ENCODE measurements around the gene RABL3.

RABL3 gene

DNA sequence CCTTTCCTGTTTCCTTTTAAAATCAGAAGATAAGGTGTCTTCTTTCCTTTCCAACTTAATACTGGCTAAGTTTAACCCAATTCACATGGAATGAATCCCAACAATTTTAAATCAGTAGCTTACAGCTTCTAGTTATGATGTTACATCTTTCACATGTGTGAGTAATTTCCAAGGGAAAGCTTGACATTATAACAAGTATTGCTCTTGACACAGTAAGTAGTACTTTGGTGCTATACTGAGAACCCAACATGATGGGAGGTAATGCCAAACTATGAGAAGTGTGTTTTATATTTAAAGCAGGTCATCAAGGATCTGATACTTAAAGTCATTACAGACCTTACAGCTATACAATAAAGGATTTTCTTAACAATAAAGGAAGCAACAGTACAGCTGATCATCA is 29.1 kb downstream of the RABL3 start:
- Histone ChIP-seq H2BK120ac (ENCODE audit: low read depth, low read length) (no peak overlapping the region), H3K27me3 (ENCODE audit: control insufficient read depth in 1 of 2, insufficient read depth in 1 of 2, low read length in 2 of 2) (no peaks in the 10 kb centered on the region), H2BK12ac (ENCODE audit: low read length in 2 of 2) (no peak overlapping the region), H3K4me2 (ENCODE audit: low read length, poor library complexity, severe bottlenecking) (no peak overlapping the region), H3K14ac (ENCODE audit: low read length in 2 of 2) (no peak overlapping the region), H2BK5ac (ENCODE audit: low read depth, low read length, poor library complexity, severe bottlenecking) (no peak overlapping the region), H3K36me3 (ENCODE audit: control insufficient read depth in 1 of 2, insufficient read depth in 2 of 2, low read depth in 1 of 2, low read length in 2 of 2) (peaks cover 0 to 18% of the 10 kb centered on the region in 2 experiments), H3K4me3 (ENCODE audit: insufficient read depth in 1 of 2, low read depth in 1 of 2, low read length in 2 of 2) (no peak overlapping the region), H3K9ac (ENCODE audit: low read length) (no peak overlapping the region), H2AK5ac (ENCODE audit: low read length, severe bottlenecking) (no peak overlapping the region), H3K4me1 (ENCODE audit: control insufficient read depth, insufficient read depth, low read depth, low read length) (no peaks in the 10 kb centered on the region), H2BK15ac (ENCODE audit: low read depth, poor library complexity, severe bottlenecking) (no peak overlapping the region), H3K9me3 (ENCODE audit: control insufficient read depth, low read length) (no peaks in the 10 kb centered on the region), H3K27ac (ENCODE audit: low read length, poor library complexity, severe bottlenecking) (no peak overlapping the region), H4K91ac (ENCODE audit: low read length) (no peak overlapping the region), H3K23ac (ENCODE audit: low read length in 2 of 2) (no peak overlapping the region), H3K18ac (ENCODE audit: low read depth in 1 of 2, low read length in 2 of 2) (no peak overlapping the region), H3K4ac (ENCODE audit: low read depth in 1 of 2, low read length in 2 of 2) (no peak overlapping the region), H2AFZ (ENCODE audit: low read depth, low read length) (no peak overlapping the region), H3K79me1 (replicated peaks; ENCODE audit: low read length, poor library complexity, severe bottlenecking) (peaks cover 10% of the 10 kb centered on the region), H4K8ac (ENCODE audit: low read length) (no peak overlapping the region)
- DNase-seq, result no peak

DNA sequence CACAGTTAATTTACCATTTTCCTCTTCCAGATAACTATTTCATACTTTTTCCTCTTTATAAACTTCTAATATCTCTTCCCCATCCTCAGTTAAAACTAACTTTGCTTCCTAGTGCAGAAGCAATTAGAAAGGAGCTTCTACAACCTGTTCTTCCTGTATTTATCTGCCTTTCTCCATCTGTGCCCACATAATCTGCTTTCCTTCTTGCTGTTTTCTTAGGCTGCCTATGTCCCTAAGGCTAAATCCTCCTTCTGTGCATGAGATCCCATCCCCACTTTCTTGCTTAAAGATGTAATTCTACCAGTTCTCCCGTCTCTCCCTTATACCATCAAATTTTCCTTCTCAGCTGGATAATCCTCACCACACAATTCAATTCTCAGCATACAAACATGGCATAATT is 31.9 kb downstream of the RABL3 start:
- no peaks in the 10 kb centered on the region for H3K27me3 ChIP-seq (ENCODE audit: control insufficient read depth in 1 of 2, insufficient read depth in 1 of 2, low read length in 2 of 2)
- H4K8ac ChIP-seq (ENCODE audit: low read length), result no peak overlapping the region
- no peak overlapping the region for H2AFZ ChIP-seq (ENCODE audit: low read depth, low read length)
- no peak overlapping the region for H3K23ac ChIP-seq (ENCODE audit: low read length in 2 of 2)
- no peak overlapping the region for H2AK5ac ChIP-seq (ENCODE audit: low read length, severe bottlenecking)
- no peak overlapping the region for H2BK12ac ChIP-seq (ENCODE audit: low read length in 2 of 2)
- no peak overlapping the region for H4K91ac ChIP-seq (ENCODE audit: low read length)
- H2BK5ac ChIP-seq (ENCODE audit: low read depth, low read length, poor library complexity, severe bottlenecking), result no peak overlapping the region
- H3K4ac ChIP-seq (ENCODE audit: low read depth in 1 of 2, low read length in 2 of 2), result no peak overlapping the region
- H2BK120ac ChIP-seq (ENCODE audit: low read depth, low read length), result no peak overlapping the region
- no peaks in the 10 kb centered on the region for H3K4me1 ChIP-seq (ENCODE audit: control insufficient read depth, insufficient read depth, low read depth, low read length)
- no peak overlapping the region for H3K4me2 ChIP-seq (ENCODE audit: low read length, poor library complexity, severe bottlenecking)
- no peak overlapping the region for H3K4me3 ChIP-seq (ENCODE audit: insufficient read depth in 1 of 2, low read depth in 1 of 2, low read length in 2 of 2)
- no peaks in the 10 kb centered on the region for H3K9me3 ChIP-seq (ENCODE audit: control insufficient read depth, low read length)
- H2BK15ac ChIP-seq (ENCODE audit: low read depth, poor library complexity, severe bottlenecking), result no peak overlapping the region
- no peak overlapping the region for H3K9ac ChIP-seq (ENCODE audit: low read length)
- no peak for DNase-seq
- WGBS, result 96% methylated on average over 1 of the region's 1 CpG
- no peak overlapping the region for H3K14ac ChIP-seq (ENCODE audit: low read length in 2 of 2)
- no peak overlapping the region for H3K18ac ChIP-seq (ENCODE audit: low read depth in 1 of 2, low read length in 2 of 2)
- H3K36me3 ChIP-seq (ENCODE audit: control insufficient read depth in 1 of 2, insufficient read depth in 2 of 2, low read depth in 1 of 2, low read length in 2 of 2), result peaks cover 0 to 30% of the 10 kb centered on the region in 2 experiments
- peaks cover 7% of the 10 kb centered on the region for H3K79me1 ChIP-seq (replicated peaks; ENCODE audit: low read length, poor library complexity, severe bottlenecking)
- no peak overlapping the region for H3K27ac ChIP-seq (ENCODE audit: low read length, poor library complexity, severe bottlenecking)

DNA sequence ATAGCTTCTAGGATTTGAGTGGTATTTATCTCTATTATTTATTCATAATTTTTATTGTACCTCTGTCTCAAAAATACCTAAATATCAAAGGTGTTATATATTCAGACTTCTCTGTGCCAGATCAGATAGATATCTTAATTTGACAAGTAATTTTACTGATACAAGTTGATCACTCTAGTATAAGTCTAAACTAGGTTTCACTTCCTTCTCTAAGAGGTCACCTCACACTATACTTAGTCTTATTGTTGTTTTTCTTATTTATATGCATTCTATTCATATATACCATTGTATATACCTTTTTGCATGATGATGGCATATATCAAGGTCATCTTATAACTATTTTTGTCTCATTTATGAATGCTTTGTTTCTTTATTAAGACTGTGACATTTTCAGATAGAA is 33.9 kb downstream of the RABL3 start:
- DNase-seq, result no peak
- no peak overlapping the region for H3K27ac ChIP-seq (ENCODE audit: low read length, poor library complexity, severe bottlenecking)
- peaks cover 2 to 49% of the 10 kb centered on the region in 2 experiments for H3K36me3 ChIP-seq (ENCODE audit: control insufficient read depth in 1 of 2, insufficient read depth in 2 of 2, low read depth in 1 of 2, low read length in 2 of 2)
- no peak overlapping the region for H2BK15ac ChIP-seq (ENCODE audit: low read depth, poor library complexity, severe bottlenecking)
- H3K14ac ChIP-seq (ENCODE audit: low read length in 2 of 2), result no peak overlapping the region
- no peak overlapping the region for H3K4ac ChIP-seq (ENCODE audit: low read depth in 1 of 2, low read length in 2 of 2)
- no peak overlapping the region for H3K9ac ChIP-seq (ENCODE audit: low read length)
- H3K9me3 ChIP-seq (ENCODE audit: control insufficient read depth, low read length), result peaks cover 14% of the 10 kb centered on the region
- no peak overlapping the region for H2AK5ac ChIP-seq (ENCODE audit: low read length, severe bottlenecking)
- no peak overlapping the region for H2BK12ac ChIP-seq (ENCODE audit: low read length in 2 of 2)
- no peak overlapping the region for H3K4me3 ChIP-seq (ENCODE audit: insufficient read depth in 1 of 2, low read depth in 1 of 2, low read length in 2 of 2)
- no peak overlapping the region for H2BK120ac ChIP-seq (ENCODE audit: low read depth, low read length)
- H3K4me1 ChIP-seq (ENCODE audit: control insufficient read depth, insufficient read depth, low read depth, low read length), result no peaks in the 10 kb centered on the region
- H2AFZ ChIP-seq (ENCODE audit: low read depth, low read length), result no peak overlapping the region
- H3K18ac ChIP-seq (ENCODE audit: low read depth in 1 of 2, low read length in 2 of 2), result no peak overlapping the region
- H3K4me2 ChIP-seq (ENCODE audit: low read length, poor library complexity, severe bottlenecking), result no peak overlapping the region
- H4K8ac ChIP-seq (ENCODE audit: low read length), result no peak overlapping the region
- no peaks in the 10 kb centered on the region for H3K27me3 ChIP-seq (ENCODE audit: control insufficient read depth in 1 of 2, insufficient read depth in 1 of 2, low read length in 2 of 2)
- peaks cover 9% of the 10 kb centered on the region for H3K79me1 ChIP-seq (replicated peaks; ENCODE audit: low read length, poor library complexity, severe bottlenecking)
- H4K91ac ChIP-seq (ENCODE audit: low read length), result no peak overlapping the region
- no peak overlapping the region for H2BK5ac ChIP-seq (ENCODE audit: low read depth, low read length, poor library complexity, severe bottlenecking)
- H3K23ac ChIP-seq (ENCODE audit: low read length in 2 of 2), result no peak overlapping the region

DNA sequence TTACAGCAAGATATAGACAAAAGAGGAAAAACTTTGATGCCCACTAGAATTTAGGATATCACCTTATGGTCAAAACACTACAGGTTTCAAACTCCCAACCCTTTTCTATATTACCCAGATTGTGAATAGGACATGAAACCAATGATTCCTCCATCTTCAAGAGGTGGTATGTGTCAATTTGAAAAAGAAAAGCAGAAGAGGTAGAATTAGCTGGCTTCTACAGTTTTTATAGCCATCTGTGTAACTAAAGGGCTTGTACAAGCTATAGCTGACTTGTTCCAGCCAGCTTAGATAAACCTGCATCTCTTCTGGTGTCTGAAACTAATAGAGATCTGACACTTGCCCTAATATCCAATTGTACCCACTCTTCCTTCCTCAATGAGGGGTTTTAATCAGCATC is 35.4 kb downstream of the RABL3 start:
- Histone ChIP-seq H3K4ac (ENCODE audit: low read depth in 1 of 2, low read length in 2 of 2) (no peak overlapping the region), H3K79me1 (replicated peaks; ENCODE audit: low read length, poor library complexity, severe bottlenecking) (peaks cover 13% of the 10 kb centered on the region), H4K91ac (ENCODE audit: low read length) (no peak overlapping the region), H3K9me3 (ENCODE audit: control insufficient read depth, low read length) (peaks cover 22% of the 10 kb centered on the region), H3K4me3 (ENCODE audit: insufficient read depth in 1 of 2, low read depth in 1 of 2, low read length in 2 of 2) (no peak overlapping the region), H3K4me2 (ENCODE audit: low read length, poor library complexity, severe bottlenecking) (no peak overlapping the region), H3K14ac (ENCODE audit: low read length in 2 of 2) (no peak overlapping the region), H2BK120ac (ENCODE audit: low read depth, low read length) (no peak overlapping the region), H3K27me3 (ENCODE audit: control insufficient read depth in 1 of 2, insufficient read depth in 1 of 2, low read length in 2 of 2) (no peaks in the 10 kb centered on the region), H3K9ac (ENCODE audit: low read length) (no peak overlapping the region), H3K18ac (ENCODE audit: low read depth in 1 of 2, low read length in 2 of 2) (no peak overlapping the region), H2BK12ac (ENCODE audit: low read length in 2 of 2) (no peak overlapping the region), H2BK15ac (ENCODE audit: low read depth, poor library complexity, severe bottlenecking) (no peak overlapping the region), H3K27ac (ENCODE audit: low read length, poor library complexity, severe bottlenecking) (no peak overlapping the region), H3K23ac (ENCODE audit: low read length in 2 of 2) (no peak overlapping the region), H4K8ac (ENCODE audit: low read length) (no peak overlapping the region), H3K36me3 (ENCODE audit: control insufficient read depth in 1 of 2, insufficient read depth in 2 of 2, low read depth in 1 of 2, low read length in 2 of 2) (peaks cover 6 to 60% of the 10 kb centered on the region in 2 experiments), H3K4me1 (ENCODE audit: control insufficient read depth, insufficient read depth, low read depth, low read length) (no peaks in the 10 kb centered on the region), H2AK5ac (ENCODE audit: low read length, severe bottlenecking) (no peak overlapping the region), H2AFZ (ENCODE audit: low read depth, low read length) (no peak overlapping the region), H2BK5ac (ENCODE audit: low read depth, low read length, poor library complexity, severe bottlenecking) (no peak overlapping the region)
- no peak for DNase-seq
